ENCODE data around the gene TMEM131.
A peak's percentile ranks its signal among the peaks of the same experiment; 100 is the strongest.

TMEM131 gene

GRCh38 chr2:97736185-97736584 is 259.6 kb downstream of the TMEM131 start:
- Mint-ChIP-seq H3K36me3 (ENCODE audit: low read depth) (peaks cover 47% of the 10 kb centered on the region), H3K4me1 (ENCODE audit: low read depth) (peaks cover 11% of the 10 kb centered on the region), H3K9me3 (no peaks in the 10 kb centered on the region), H3K27me3 (ENCODE audit: low read depth) (no peaks in the 10 kb centered on the region), H3K4me3 (no peak overlapping the region), H3K27ac (peak overlapping the region; percentile 62)

GRCh38 chr2:97735161-97735561 is 260.6 kb downstream of the TMEM131 start:
- Mint-ChIP-seq H3K36me3 (ENCODE audit: low read depth) (peaks cover 46% of the 10 kb centered on the region), H3K27ac (no peak overlapping the region), H3K4me1 (ENCODE audit: low read depth) (peaks cover 3% of the 10 kb centered on the region), H3K4me3 (no peak overlapping the region), H3K27me3 (ENCODE audit: low read depth) (no peaks in the 10 kb centered on the region), H3K9me3 (peaks cover 3% of the 10 kb centered on the region)

- Mint-ChIP-seq H3K4me3 (no peak overlapping the region), H3K4me1 (ENCODE audit: low read depth) (peaks cover 3% of the 10 kb centered on the region), H3K36me3 (ENCODE audit: low read depth) (peaks cover 53% of the 10 kb centered on the region), H3K27me3 (ENCODE audit: low read depth) (no peaks in the 10 kb centered on the region), H3K27ac (no peak overlapping the region), H3K9me3 (peaks cover 5% of the 10 kb centered on the region)
Observed at GRCh38 chr2:97734061-97735051, 261.4 kb downstream of the TMEM131 start.

GRCh38 chr2:97733341-97734035 is 262.3 kb downstream of the TMEM131 start:
- no peaks in the 10 kb centered on the region for H3K27me3 Mint-ChIP-seq (ENCODE audit: low read depth)
- peaks cover 3% of the 10 kb centered on the region for H3K4me1 Mint-ChIP-seq (ENCODE audit: low read depth)
- no peak overlapping the region for H3K27ac Mint-ChIP-seq
- no peak overlapping the region for H3K4me3 Mint-ChIP-seq
- peaks cover 54% of the 10 kb centered on the region for H3K36me3 Mint-ChIP-seq (ENCODE audit: low read depth)
- peaks cover 10% of the 10 kb centered on the region for H3K9me3 Mint-ChIP-seq

- H3K9me3 Mint-ChIP-seq, result peaks cover 18% of the 10 kb centered on the region
- H3K4me3 Mint-ChIP-seq, result no peak overlapping the region
- peaks cover 57% of the 10 kb centered on the region for H3K36me3 Mint-ChIP-seq (ENCODE audit: low read depth)
- H3K4me1 Mint-ChIP-seq (ENCODE audit: low read depth), result peaks cover 9% of the 10 kb centered on the region
- H3K27me3 Mint-ChIP-seq (ENCODE audit: low read depth), result no peaks in the 10 kb centered on the region
- H3K27ac Mint-ChIP-seq, result no peak overlapping the region
Observed at GRCh38 chr2:97732436-97733340, 263.1 kb downstream of the TMEM131 start.

- peaks cover 17% of the 10 kb centered on the region for H3K4me1 Mint-ChIP-seq (ENCODE audit: low read depth)
- no peaks in the 10 kb centered on the region for H3K27me3 Mint-ChIP-seq (ENCODE audit: low read depth)
- no peak overlapping the region for H3K27ac Mint-ChIP-seq
- peaks cover 25% of the 10 kb centered on the region for H3K9me3 Mint-ChIP-seq
- H3K36me3 Mint-ChIP-seq (ENCODE audit: low read depth), result peaks cover 64% of the 10 kb centered on the region
- no peak overlapping the region for H3K4me3 Mint-ChIP-seq
Observed at GRCh38 chr2:97731274-97732020, 264.3 kb downstream of the TMEM131 start.

- Mint-ChIP-seq H3K36me3 (ENCODE audit: low read depth) (peaks cover 72% of the 10 kb centered on the region), H3K9me3 (peaks cover 31% of the 10 kb centered on the region), H3K27me3 (ENCODE audit: low read depth) (no peaks in the 10 kb centered on the region), H3K4me1 (ENCODE audit: low read depth) (peaks cover 18% of the 10 kb centered on the region), H3K4me3 (no peak overlapping the region), H3K27ac (no peak overlapping the region)
Observed at GRCh38 chr2:97730245-97730644, 265.5 kb downstream of the TMEM131 start.

- Mint-ChIP-seq H3K27ac (no peak overlapping the region), H3K4me3 (no peak overlapping the region)
Observed at GRCh38 chr2:97728091-97728731, 267.5 kb downstream of the TMEM131 start.

GRCh38 chr2:97727296-97727695 is 268.5 kb downstream of the TMEM131 start:
- Mint-ChIP-seq H3K36me3 (ENCODE audit: low read depth) (peaks cover 90% of the 10 kb centered on the region), H3K4me3 (no peak overlapping the region), H3K4me1 (ENCODE audit: low read depth) (peaks cover 24% of the 10 kb centered on the region), H3K9me3 (peaks cover 31% of the 10 kb centered on the region), H3K27ac (peak overlapping the region; percentile 31), H3K27me3 (ENCODE audit: low read depth) (no peaks in the 10 kb centered on the region)

More at GRCh38 chr2:97728091-97728731, 267.5 kb downstream of the TMEM131 start:
- H3K4me1 Mint-ChIP-seq (ENCODE audit: low read depth), result peaks cover 21% of the 10 kb centered on the region
- peaks cover 31% of the 10 kb centered on the region for H3K9me3 Mint-ChIP-seq
- H3K27me3 Mint-ChIP-seq (ENCODE audit: low read depth), result no peaks in the 10 kb centered on the region
- peaks cover 86% of the 10 kb centered on the region for H3K36me3 Mint-ChIP-seq (ENCODE audit: low read depth)

- H3K27me3 Mint-ChIP-seq (ENCODE audit: low read depth), result no peaks in the 10 kb centered on the region
- peak overlapping the region; percentile 20 for H3K27ac Mint-ChIP-seq
- peaks cover 83% of the 10 kb centered on the region for H3K36me3 Mint-ChIP-seq (ENCODE audit: low read depth)
- no peak overlapping the region for H3K4me3 Mint-ChIP-seq
- H3K9me3 Mint-ChIP-seq, result peaks cover 31% of the 10 kb centered on the region
- peaks cover 24% of the 10 kb centered on the region for H3K4me1 Mint-ChIP-seq (ENCODE audit: low read depth)
Observed at GRCh38 chr2:97726261-97727064, 269.3 kb downstream of the TMEM131 start.

- Mint-ChIP-seq H3K4me3 (no peak overlapping the region), H3K27me3 (ENCODE audit: low read depth) (no peaks in the 10 kb centered on the region), H3K27ac (no peak overlapping the region), H3K9me3 (peaks cover 28% of the 10 kb centered on the region), H3K36me3 (ENCODE audit: low read depth) (peaks cover 82% of the 10 kb centered on the region), H3K4me1 (ENCODE audit: low read depth) (peaks cover 32% of the 10 kb centered on the region)
Observed at GRCh38 chr2:97724946-97725688, 270.6 kb downstream of the TMEM131 start.

GRCh38 chr2:97724501-97724900 is 271.2 kb downstream of the TMEM131 start:
- Mint-ChIP-seq H3K27ac (no peak overlapping the region), H3K9me3 (peaks cover 27% of the 10 kb centered on the region), H3K4me1 (ENCODE audit: low read depth) (peaks cover 38% of the 10 kb centered on the region), H3K27me3 (ENCODE audit: low read depth) (no peaks in the 10 kb centered on the region), H3K4me3 (no peak overlapping the region), H3K36me3 (ENCODE audit: low read depth) (peaks cover 77% of the 10 kb centered on the region)
